ENCODE measurements around the gene STK40.

The STK40 gene

GRCh38 chr1:36341626-36342320 lies 44.0 kb downstream of the STK40 start:
- no peak for DNase-seq

DNA sequence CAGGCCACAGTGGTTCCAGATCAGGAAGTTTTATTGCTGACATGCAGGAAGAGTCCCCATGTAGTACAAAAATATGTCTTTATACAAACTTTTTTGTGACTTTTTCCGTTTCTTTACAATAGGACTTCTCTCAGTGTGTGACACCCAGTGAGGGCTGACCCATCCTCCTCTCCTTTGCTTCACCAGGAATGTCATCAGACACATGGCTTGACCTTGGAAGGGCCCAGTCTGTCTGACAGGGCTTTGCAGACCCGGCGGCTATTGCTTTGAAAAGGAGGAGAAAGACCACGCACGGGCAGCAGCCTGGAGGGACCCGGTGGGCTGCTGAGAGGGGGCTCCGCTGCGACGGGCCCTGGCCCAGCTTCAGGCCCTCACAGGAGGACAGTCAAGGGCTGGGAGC lies 46.1 kb downstream of the STK40 start:
- no peak for DNase-seq

GRCh38 chr1:36339215-36339614 lies 46.5 kb downstream of the STK40 start:
- no peak for DNase-seq

DNA sequence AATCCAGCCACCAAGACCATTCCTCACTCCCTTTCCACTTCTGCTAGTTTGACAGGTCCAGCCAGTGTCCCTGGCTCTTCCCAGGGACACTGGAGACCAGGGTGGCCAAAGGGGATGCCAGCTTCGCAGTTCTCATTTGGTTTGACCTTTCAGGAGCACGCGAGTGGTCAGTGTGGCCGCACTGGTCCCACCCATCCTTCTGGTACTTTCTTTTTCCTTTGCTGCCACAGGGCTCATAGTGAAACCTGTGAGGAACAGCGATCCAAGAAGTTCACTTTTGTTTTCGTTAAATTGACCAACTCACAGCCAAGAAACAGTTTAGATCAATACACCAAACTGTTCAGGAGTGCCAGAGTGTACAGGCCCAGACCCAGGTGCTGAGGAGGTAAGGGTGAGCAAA lies 47.9 kb downstream of the STK40 start:
- DNase-seq: no peak

GRCh38 chr1:36330940-36331339 lies 54.8 kb downstream of the STK40 start:
- DNase-seq: no peak

GRCh38 chr1:36329817-36330216 lies 55.9 kb downstream of the STK40 start:
- DNase-seq: no peak

DNA sequence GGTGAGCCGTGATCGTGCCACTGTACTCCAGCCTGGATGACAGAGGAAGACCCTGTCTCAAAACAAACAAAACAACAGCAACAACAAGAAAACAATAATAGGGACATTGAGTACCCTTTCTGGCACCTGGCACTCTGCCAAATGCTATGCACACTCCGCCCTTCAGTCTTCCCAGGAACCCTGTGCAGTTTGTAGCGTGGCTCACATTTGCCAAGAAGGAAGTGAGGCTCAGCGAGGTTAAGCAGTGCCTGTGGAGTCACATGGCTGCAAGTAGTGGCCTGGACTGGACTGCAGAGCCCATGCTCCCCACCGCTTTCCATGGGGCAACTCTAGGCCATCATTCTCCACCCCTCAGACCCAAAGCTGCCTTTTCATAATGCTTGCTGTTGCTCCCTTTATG lies 57.0 kb downstream of the STK40 start:
- DNase-seq: peak; percentile 47

DNA sequence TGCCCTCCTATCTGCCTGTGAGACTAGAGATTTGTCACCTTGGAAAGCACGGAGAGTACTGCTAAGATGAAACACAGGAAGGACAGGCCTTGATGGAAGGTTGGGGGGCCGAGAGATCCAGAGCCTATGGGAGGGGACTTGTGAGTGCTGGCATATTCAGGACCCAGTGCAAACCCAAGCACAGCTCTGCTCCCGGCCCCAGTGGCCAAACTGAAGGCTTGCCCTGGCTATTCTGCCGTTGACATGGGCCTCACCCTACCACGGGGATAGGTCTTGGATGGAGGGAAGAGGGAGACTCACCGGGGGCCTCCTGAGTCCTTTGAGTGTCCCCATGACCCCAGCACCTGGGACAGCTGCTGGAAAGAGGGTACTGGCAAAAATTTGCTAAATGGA lies 57.6 kb downstream of the STK40 start:
- DNase-seq: no peak

DNA sequence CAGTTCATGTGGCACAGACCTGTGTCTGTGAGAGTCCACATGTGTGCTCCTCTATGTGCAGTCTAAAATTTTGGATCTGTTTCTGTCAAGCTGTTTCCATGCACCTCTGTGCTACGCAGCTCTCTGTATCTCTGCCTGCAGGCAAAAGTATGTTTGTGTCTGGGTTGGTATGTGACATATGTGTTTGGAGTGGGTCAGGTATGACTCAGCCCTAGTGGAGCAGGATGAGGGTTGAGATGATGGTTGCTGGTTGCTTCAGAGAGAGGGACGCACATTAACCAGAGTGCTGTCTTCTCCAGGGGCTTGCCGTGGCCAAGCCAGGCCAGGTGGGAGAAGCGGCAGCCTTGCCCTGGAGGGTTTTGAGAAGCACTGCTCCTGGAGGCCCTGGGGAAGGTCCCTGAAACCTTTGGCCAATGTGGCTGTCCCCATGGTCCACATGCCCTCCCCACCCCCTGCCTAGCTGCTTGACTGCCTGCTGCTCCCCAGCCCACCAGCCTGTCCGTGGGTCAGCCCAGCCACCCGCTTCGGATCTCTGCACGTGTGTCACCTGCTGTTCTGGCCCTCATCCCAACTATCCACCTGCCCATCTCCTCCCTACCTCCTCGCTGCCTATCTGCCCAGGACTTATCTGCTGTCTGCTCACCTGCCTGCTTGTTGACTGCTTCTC lies 58.2 kb downstream of the STK40 start:
- no peak for DNase-seq

DNA sequence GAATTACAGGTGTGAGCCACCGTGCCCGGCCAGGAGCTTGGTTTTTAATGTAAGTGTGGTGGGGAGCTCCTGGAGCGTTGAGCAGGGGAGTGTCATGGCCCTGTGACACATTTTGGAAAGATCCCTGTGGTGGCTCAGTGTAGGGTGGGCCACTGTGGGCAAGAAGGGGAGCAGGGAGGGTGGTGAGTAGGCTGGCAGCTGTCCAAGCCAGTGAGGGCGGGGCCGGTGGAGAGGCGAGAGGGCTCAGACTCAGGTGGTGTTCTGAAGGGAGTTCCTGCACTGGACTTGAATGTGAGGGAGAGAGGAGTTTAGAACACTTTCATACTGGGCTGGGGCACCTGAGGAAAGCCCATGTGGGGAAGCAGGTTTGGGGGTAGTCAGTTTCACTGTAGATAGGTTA lies 59.2 kb downstream of the STK40 start:
- peak; percentile 17 for DNase-seq

DNA sequence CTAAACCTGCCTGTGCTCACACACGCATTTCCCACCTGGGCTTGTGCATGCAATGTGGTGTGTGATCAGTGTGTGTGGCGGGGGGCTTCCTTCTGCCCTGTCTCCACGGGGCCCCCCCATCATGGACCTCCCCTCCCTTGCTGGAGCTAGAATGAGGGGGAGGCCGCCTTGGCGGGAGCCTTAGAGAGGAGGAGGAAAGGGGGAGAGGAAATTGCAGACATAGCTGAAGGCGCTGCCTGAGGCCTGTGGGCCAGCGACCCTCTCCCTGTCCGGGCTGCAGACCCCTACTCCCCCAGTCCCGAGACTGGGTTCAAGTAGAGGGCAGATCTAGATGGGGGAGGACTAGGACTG lies 61.4 kb downstream of the STK40 start:
- DNase-seq: no peak

DNA sequence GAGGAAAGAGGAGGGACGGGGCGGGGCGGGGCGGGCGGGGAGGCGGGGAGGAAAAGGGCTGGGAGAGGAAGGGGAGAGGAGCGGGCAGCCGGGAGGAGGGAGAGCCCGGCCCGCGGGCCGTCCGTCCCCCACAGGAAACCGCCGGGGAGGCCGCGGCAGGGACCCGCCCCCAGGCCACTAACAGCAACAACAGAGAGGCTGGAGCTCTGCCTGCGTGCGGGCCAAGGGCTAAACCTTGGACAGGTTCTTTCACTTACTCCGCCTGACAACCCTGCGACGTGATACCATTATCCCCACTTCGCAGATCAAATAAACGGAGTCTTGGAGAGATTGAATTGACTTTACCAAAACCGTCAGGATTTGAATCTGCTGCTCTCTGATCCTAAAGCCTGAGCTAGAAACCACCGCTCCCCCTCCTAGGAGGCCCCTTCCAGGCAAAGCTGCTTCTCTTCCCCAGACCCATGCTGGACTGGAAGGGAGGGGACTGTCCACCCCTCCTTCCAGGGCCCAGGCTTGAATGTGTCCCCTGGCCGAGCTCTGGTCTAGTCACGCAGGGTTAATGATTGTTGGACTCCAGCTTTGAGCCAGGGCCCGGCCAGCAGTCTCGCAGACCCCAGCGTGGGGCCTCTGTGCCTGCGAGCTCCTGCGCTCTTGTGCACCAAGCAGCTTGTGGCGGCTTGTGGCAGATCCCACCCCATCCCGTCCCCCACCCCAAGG lies 61.9 kb downstream of the STK40 start, which contains the start of gene EVA1B:
TSS of gene EVA1B (minus strand) at position 10 of the 717 bp plus-strand sequence. CDS start 608 bp downstream, outside the sequence.
- peak; percentile 12 for DNase-seq

DNA sequence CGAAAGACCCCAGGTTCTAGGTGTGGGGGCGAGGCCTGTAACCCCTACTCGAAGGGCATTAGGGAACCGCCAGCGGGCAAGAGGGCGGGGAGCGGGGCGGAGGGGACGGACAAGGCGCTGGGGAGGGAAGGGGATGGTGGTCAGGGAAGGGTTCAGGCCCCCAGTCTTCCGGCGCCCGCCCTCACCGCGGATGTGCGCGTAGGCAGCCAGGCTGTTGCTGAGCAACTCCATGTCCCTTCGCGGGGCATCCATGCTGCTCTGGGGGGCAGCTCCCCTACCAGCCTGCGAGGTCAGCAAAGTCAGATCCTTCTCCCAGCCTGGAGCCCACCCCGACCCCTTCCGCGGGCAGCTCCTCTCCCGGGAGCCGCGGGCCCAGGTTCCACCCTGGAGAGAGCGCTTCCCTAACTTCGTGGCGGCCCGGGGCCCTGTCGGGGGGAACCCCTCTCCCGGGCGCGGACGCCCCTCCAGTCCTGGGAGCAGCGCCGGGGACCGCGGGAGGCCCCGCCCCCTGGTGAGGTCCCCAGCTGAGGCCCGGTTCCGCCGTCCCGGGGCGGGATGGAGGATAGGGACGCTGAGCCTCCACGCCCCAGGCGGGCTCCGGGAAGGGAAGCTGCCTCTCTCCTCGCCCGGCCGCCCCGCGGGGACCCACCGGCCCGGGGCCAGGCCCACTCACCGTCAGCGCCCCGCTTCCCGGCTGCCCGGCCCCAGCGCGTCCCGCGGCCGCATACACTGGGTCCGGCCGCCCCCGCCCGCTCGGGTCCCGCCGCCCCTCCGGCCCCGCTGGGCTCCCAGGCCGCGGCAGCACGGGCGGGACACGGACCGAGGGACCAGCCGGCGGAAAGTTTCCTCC lies 62.7 kb downstream of the STK40 start:
- DNase-seq: no peak

- DNase-seq: peak; percentile 10
Observed at GRCh38 chr1:36322041-36322785, 63.5 kb downstream of the STK40 start.

DNA sequence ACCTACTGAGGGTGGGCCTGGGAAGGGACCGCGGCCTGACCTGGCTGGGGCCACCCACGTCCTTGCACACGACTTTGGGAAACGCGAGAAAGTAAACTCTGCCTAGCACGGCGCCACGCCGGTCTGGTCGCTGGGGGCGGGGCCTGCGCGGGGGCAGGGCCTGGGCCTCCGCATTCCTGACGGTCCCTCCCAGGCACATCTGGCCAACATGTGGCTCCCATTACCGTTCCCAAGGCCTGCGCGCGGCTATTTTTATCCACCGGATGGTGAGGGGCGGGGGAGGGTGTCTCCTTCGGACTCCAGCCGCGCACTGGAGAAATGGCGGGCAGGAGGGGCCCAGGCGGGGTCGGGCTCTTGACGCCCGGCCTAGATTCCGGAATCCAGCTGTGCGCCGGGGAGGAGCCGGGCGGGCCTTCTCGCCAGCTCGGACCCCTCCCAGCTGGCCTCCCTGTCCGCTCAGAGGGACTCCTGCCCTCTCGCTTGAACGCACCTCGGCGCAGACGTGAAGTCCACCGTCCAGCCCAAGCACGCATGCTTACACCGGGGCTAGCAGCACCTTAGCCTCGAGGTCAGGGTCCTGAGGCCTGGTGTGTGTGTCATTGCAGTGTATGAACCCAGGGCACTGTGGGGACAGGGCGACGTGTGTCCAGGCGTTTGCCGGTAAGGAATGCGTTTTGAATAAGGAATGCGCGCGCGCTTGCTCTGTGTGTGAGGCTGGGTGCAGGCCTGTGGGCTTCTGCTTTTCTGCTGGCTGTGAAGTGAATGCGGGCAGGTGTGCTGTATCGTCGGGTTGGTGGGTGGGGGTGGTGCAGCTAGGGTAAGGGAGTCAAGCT lies 64.4 kb downstream of the STK40 start:
- DNase-seq: peak; percentile 33

- no peak for DNase-seq
Observed at GRCh38 chr1:36320767-36321118, 65.0 kb downstream of the STK40 start.

DNA sequence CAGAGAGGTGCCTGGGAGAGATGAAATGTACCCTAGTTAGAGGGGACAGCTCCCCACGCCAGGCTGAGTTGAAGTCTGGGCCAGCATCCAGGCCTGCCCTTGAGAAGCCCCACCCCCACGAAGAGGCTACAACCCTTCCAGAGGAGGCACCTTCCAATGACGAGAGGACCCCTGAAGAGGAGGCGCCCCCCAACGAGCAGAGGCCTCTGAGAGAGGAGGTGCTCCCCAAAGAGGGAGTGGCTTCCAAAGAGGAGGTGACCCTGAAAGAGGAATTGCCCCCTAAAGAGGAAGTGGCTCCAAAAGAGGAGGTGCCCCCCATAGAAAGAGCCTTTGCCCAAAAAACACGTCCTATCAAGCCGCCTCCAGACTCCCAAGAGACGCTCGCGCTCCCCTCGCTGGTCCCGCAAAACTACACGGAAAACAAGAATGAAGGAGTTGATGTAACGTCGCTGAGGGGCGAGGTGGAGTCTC lies 65.4 kb downstream of the STK40 start:
- no peak for DNase-seq

GRCh38 chr1:36309397-36309796 lies 76.3 kb downstream of the STK40 start:
- no peak for DNase-seq

DNA sequence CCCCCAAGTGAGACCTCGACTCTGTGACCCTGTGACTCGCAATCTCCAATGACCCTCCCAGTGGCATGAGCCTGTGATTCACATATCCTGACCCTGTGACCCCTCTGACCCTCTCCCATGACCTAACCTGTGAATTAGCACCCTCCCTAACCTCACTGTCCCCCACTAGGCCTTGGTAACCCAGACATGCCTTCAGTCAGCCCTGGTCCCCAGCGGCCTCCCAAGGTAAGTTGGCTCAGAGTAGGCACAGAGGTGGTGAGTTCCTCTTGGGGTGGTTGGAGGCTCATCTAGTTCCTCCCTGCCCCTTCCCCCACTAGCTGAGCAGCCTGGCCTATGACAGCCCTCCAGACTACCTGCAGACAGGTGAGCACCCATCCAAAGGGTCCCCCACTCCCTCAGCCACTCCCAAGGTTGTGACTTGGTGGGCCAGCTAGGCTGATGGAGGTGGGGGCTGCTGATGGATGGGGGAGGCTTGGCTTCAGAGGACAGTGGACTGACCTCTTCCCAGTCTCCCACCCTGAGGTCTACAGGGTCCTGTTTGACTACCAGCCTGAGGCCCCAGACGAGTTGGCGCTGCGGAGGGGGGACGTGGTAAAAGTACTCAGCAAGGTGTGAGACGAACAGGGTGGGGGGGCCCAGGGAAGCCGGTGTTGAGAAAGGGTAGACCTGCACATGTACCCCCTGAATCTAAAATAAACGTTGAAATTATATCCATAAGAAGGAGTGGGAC lies 78.0 kb downstream of the STK40 start:
- DNase-seq: no peak

DNA sequence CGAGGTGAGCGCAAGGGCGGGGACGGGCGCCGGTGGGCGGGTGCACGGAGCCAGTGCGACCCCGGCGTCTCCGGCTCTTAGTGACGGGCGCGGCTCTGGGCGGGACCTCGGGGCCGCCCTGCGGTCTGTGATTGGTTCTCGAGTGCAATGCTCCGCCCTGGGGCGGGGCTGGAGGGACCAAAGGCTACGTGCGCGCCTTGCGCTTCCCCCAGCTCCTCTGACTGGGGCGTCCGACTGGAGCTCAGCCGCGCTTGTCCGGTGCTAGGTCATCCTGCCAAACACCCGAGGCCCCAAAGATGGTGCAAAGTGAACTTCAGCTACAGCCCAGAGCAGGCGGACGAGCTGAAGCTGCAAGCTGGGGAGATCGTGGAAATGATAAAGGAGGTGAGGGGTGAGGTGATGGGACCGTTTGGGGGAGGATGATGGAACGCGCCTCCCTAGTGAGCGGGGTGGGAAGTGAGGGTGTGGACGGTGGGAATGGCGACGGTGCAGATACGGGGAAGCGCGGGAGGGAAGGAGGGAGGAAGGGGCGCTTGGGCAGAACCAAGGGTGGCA lies 78.7 kb downstream of the STK40 start:
- DNase-seq: peak; percentile 94

Measured in NCI-H1105 treated with DMSO at 0.1 percent for 48 hours (cell line).